HG03108 (cell line): ENCODE data around the gene MRPL44.
A peak's percentile ranks its signal among the peaks of the same experiment; 100 is the strongest.
"Not testable (repeated sequence)": the region's sequence is repeated elsewhere in the genome, so short reads cannot be mapped to it uniquely, and the experiment has no call there.

Source experiments
- ATAC-seq: cut with Tn5 transposase; IDR thresholded peaks from one replicate; pipeline ENCODE4 v1.9.1; 2021; ENCODE audit warnings: moderate library complexity; ENCODE audit not compliant: unreplicated experiment

The MRPL44 gene

DNA sequence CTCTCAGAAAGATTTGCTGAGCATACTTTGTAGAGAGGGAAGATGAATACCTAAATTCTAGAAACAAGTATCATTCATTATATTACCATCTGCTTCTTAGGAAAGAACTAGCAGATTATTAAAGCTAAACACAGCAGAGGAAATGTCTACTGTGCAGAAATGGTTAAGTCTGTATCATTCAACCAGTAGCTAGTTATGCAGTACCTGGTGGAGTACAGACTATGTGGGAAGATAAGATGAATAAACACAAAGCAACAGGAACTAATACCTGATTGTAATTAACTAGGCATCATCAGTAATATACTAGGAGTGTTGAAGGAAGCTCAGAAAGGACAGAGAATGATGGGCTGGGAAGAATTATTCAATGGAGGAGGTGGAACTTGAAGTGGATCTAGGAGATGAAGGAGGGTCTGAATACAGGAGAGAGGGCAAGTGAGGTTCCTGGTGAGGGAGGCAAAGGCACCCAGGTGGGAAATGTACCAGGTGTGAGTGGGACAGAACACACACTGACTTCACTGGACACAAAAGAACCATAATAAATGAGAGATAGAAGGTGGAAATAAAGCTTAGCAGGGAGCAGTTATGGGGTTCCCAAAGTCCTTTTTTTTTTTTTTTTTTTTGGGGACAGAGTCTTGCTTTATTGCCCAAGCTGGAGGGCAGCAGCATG lies 21.7 kb upstream of the MRPL44 start:
- ATAC-seq = no peak

DNA sequence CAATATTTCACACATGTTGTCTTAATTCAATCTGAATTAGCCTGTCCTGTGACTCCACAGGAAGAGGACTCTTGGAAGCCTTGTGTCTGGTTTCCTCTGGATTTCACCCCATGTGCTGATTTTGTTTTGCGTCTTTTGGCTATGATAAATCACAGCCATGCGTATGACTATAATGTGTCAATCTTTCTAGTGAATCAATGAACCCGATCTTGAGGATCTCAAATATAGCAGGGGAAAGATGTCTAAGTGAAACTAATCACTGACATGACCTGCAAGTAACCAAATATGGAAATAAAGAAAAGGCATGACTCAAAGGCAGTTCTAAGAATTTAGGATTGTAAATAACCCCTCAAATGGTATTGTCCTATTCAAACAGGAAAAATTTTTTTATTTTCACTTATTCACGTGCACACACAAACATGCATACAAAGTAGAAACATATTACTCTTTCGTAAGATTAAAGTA lies 20.4 kb upstream of the MRPL44 start:
- no peak for ATAC-seq

DNA sequence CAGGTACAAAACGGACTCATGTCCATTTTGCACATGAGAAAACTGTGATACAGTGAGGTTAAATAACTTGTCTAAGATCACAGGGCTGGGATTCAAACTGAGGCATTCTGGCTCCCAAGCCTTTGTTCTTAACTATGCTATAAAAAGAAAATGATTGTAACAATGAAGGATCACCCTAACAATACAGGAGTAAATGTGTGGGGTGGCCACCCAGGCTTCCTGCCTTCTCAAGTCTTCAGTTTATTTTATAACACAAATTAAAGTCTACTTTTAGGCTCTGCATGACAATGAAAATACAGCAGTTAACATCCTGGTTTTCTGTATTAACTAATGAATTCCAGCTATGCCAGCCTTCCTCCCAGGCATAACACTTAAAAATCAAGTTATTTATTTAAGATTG lies 19.7 kb upstream of the MRPL44 start:
- ATAC-seq = no peak

DNA sequence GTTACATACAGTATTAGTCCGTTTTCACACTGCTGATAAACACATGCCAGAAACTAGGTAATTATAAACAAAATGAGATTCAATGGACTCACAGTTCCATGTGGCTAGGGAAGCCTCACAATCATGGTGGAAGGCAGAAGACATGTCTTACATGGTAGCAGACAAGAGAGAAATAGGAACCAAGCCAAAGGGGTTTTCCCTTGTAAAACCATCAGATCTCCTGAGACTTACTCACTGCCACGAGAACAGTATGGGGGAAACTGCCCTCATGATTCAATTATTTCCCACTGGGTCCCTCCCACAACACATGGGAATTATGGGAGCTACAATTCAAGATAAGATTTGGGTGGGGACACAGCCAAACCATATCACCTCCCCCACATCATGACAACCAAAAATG lies 17.8 kb upstream of the MRPL44 start:
- ATAC-seq = not testable (repeated sequence)

DNA sequence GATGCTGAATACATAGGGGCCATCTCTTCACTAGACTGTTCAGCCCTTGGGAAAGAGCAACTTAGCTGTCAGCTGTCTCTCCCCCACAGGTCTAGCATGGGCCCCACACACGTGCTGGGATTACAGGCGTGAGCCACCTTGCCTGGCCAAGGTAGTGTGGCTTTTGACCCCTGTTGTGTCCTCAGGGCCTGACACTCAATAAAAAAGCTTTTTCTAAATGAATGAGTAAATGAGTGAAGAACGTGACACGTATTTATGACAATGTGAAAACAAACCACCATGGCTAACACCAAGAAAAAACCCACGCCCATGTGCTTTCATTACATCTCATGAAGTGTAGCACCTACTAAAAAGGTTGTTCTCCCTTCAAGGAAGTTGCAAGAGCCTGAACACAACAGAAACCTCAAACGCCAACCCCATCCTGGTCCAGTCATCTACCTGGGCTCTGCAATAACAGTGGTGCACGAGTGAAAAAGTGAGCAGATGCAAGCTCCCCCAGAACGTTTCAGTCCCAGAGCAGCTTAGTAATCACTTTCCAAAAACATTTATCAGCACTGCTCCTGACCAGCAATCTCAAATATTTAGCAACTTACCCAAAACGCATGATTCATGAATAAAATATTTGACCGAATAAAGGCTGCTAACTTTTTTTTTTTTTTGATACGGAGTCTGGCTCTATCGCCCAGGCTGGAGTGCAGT lies 15.5 kb upstream of the MRPL44 start:
- peak; percentile 33 for ATAC-seq

DNA sequence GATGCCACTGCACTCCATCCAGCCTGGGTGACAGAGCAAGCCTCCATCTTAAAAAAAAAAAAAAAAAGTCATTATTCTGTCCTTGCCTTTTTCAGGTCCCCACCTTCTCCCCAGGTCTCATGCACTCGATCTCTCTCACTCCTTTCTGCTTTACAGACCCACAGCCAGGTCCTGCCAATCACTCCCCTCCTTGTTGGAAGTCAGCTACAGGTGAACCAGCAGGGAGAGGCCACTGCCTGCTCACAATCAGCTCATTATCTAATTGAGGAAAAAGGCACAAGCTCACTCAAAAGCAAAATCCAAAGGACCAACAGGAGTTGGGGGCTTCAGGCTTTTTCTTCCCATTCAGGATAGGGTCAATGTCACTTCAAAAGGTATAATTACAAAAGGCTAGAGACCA lies 14.1 kb upstream of the MRPL44 start:
- ATAC-seq = no peak

DNA sequence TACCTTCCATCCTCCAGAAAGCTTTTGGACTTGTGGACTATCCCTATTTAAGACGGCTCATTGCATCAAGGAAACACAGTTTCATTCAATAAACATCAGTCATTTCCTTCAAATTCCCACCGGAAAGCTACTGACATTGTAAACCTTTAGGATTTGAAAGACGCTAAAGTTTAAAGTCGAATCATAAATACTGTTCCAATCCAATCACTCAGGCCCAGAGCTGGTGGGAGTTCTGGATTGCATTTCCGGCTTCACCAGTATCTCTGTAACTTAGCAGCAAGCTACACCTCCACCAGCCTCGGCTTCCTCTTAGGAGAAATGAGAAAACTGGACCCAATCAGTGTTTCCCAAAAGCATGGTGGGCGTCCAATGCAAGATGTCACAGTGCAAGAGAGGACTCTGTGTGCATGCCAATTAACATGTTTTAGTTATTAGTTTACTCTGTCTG lies 13.7 kb upstream of the MRPL44 start:
- no peak for ATAC-seq

DNA sequence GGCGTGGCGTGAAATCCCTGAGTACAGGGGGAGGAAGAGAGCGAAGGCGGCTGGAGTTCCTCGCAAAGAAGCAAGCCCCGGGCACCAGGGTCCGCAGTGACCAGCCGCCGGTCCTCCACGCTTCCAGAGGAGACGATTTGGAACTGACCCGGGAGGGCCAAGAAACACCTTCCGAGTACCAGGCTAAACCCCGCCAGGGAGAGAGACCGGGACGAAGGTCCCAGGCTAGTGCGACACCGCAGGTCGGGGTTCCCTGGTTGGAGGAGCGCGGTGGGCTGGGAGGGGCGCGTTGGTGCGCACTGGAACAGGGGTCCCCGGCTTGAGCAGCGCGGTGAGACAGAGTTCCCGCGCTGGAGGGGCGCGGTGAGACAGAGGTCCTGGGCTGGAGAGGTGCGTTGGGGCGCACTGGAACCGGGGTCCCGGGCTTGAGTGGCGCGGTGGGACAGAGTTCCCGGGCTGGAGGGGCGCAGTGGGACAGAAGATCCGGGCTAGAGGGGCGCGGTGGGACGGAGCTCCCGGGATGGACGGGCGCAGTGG lies 13.0 kb upstream of the MRPL44 start:
- no peak for ATAC-seq

DNA sequence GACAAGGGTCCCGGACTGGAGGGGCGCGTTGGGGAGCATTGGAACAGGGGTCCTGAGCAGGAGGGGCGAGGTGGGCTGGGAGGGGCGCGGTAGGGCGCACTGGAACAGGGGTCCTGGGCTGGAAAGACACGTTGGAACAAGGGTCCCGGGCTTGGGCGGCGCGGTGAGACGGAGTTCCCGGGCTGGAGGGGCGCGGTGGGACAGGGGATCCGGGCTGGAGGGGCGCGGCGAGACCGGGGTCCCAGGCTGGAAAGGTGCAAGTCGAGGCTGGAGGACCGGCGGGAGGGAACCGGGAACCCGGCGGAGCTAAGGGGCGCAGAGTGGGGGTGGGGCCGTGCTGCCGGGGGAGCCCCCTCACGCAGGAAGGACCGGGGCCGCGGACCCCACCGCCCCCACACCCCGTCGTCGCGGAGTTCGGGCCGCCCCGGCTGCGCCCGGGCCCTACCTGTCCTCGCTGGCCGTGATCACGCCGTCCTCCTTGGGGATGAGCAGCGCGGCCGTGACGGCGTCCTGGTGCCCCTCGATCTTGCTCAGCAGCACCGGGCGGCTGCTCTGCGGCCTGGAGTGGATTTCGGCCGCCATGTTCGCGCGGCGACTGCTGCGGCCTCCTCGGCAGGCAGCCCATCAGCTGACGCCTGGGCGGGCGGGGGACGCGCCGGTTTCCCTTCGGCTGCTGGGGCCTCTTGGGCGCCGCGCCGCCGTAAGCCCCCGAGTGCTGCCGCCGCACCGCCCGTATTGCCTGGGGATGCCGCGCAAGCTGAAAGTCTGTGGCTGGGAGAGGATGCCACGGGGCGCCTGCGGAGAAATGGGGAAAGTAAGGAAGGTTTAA lies 12.3 kb upstream of the MRPL44 start, which contains the start of gene WDFY1:
Gene WDFY1, minus strand, starts transcription at position 633 of the 829 bp plus-strand sequence. Its CDS starts 51 bp downstream, at position 582.
- ATAC-seq = peak; percentile 81

DNA sequence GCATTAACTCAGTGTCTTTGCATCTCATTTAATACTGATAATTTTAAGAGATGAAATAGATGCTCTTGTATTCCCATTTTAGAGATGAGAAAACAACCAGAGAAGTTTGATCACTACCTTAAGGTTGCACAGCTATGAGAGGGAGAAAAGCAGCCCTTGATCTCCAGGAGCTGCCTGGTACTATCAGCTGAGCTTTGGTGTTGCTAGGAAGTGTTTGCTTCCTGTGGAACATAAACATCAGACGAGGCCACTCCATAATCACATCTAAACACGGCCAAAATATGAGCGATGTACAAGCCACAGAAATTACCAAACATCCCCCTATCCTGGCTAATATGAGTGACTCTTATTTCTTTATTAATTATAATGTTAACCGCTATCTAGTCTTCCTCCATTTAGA lies 11.5 kb upstream of the MRPL44 start:
- no peak for ATAC-seq

DNA sequence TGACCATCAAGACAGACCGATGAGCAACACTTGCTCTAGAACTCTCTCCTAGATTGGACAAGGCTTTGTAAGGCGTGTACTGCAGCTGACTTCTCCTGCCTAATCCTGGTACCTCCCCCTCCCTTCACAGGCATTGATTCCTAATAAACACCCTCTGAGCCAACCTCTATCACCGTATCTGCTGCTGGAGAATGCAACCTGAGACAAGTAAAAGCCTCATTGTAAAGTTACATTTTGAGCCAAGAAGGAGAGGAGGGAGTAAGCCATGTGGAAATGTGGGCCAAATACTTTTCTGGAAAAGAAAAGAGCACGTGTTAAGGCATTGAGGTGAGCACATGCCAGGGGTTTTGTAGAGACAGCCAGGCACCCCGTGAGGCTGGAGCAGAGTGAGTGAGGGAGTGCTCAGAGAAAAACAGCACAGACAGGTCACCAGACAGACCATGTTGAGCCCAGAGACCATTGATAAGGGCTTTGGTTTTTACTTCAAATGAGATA lies 9.5 kb upstream of the MRPL44 start:
- ATAC-seq = no peak

DNA sequence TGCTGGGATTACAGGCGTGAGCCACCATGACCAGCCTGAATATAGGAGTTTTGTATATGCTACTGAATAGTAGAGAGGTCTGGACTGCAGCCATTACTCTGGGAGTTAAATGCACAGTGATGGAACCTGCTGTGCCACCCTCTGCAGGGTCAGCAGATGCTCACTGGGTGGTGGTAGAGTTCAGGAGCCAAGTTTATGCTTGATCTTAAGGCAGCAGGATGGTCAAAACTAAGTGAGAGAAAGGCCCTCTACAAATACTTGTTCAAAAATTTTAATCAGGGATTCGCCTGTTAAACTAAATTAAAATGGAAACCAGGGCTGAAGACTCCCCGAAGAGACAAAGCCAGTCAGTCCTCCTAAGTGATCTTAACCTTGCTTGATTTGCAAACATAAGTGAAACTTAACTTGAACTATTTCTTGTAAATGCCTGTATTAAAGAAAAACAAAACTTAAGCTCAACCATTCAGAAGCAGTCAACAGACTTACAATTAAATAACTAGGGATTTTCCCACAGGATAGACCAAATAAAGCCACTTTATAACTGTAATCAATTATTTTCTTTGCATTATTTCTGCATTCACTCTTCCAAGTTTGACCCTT lies 7.9 kb upstream of the MRPL44 start:
- no peak for ATAC-seq

DNA sequence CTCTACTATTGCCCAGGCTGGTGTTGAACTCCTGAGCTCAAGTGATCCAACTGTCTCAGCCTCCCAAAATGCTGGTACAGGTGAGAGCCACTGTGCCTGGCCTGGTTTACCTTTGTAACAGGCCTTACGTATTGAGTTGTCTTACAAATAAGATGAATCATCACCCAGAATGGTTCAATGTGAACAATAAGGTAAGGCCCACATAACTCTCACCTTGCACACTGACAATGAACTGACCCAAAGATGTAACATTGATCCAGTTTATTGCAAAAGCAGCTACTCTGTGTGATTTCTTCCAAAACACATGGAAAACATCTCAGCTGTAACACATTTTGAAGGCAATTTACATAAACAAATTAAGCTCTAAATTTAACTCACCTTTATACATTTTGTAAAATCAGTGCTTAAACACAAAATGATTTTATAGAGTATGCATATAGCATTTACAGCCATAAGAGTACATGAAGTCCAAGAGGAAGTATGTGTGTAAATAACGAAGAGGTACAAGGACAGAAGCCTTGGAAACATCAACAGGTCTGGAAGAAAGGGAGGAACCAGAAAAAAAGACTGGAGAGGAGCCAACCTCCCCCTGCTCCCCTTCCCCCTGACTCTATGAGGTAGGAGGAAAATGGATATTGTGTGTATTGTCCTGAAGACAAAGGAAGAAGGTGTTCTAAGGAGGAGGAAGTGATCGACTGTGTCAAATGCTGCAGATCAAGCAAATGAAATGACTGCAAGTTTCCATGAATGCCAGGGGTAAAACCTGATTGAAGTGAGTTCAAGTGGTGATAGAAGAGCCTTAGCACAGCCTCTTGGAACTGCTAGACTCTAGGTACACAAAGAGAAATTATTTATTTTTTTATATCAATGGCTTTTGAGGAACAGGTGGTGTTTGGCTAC lies 6.6 kb upstream of the MRPL44 start:
- no peak for ATAC-seq

DNA sequence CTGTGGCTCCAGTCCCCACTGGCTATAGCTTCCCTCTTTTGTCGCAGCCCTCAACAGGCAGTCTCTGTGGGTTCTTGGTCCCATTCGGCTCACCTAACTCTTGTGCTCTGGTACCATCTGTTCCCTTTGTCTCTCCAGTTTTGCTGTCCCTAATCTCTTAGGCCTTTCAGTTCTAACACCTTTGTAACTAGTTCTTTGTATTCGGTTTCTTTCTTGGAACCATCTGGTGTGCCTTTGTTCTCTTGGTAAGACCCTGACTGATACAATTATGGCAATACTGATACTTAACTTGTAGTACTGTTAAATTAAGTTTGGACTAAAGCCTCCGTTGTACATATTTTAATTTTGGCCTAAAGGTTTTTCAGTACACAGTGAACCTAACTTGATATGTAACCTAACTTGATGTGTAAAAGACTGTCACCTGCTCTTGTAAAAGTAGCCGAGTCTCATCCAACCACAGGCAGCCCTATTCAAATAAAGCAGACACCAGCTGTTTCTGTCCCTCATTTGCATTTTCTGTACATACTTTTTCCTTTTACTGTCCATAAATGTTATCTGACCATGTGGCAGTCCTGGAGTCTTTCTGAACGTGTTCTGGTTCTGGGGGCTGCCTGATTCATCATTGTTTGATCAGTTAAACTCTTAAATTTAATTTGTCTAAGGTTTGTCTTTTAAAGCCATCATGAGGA lies 4.8 kb upstream of the MRPL44 start:
- peak; percentile 44 for ATAC-seq

DNA sequence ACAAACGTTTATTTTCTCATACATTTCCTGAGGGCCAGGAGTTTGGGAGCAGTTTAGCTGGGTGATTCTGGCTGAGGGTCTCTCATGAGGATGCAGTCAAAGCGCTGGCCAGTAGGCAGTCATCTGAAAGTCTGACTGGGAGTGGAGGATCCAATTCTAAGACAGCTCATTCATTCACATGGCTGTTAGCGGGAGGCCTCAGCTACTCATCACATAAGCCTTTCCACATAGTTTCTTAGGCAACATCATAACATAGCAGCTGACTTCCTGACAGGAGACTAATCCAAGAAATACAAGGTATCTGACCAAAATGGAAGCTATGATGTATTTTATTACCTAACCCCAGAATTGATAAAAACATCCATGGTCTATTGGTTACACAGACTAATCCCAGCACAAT lies 2.9 kb upstream of the MRPL44 start:
- no peak for ATAC-seq

DNA sequence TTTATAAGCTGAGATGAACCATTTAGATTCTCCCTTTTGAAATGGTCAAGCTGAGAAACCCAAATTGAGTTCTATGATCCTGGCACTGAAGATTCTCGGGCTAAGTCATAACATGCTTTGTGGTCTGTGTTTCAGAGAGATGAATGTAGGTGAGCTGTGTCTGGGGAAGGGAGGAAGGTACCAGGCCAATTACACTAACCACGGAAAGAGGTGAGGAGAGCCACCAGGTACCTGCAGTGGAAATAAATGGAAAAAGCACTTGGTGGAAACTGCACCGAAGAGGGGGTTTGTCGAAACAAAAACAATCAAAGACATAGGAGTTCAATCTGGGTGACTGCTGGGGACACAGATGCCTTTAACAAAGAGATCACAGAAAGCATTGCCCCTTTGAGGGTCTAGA lies 963 bp upstream of the MRPL44 start:
- ATAC-seq = no peak

DNA sequence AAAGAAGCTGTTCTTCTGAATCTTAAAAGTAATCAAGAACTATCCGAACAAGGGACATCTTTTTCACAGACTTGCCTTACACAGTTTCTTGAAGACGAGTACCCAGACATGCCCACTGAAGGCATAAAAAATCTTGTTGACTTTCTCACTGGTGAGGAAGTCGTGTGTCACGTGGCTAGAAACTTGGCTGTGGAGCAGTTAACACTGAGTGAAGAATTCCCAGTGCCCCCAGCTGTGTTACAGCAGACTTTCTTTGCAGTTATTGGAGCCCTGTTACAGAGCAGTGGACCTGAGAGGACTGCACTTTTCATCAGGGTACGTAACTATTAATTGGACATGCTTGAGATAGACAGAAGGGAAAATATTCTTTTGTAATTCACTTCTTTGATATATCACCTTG lies 2.4 kb downstream of the MRPL44 start:
- no peak for ATAC-seq

DNA sequence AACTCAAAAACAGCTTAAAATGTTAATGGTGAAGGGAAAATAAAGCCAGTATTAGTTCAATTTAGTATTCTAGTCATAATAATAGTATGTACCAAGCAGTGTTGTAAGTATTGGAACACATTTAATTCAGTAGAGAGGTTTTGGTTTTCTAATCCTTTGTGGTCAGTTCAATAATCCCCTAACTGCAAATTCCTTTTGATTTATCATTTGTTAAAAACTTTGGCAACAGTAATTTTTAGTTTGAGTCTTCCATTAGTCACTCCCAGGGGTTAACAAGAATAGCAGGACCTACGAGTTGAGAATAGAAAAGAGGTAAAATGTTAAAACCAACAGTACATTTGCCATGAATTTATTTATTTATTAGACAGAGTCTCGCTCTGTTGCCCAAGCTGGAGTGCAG lies 10.7 kb downstream of the MRPL44 start:
- no peak for ATAC-seq

DNA sequence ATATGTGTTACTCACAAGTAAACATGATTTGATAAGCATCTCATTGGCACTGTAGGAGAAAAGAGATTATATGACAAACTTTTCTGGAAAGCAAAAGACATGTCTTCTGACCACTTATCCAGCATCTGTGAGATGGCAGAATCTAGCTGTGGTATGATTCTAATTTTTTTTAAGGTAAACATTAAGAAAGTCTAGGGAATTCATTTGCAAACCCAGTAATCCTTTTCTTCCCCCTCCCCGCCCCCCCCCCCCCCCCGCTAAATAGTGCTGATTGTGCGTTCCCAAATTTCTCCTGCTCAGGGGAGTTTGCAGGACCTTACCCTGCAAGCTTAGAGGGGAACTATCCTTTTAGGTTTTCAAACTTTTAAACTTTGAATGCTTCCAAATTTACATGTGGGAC lies 12.1 kb downstream of the MRPL44 start:
- no peak for ATAC-seq
